Hematopoietic multipotent progenitor cell treated with erythropoietin and hydrocortisone succinate and interleukin-3 and kit ligand, for 15 days (in vitro differentiated cells): Measurements from ENCODE around the gene ITGB5.
"Not testable (repeated sequence)": the region's sequence is repeated elsewhere in the genome, so short reads cannot be mapped to it uniquely, and the experiment has no call there.

Experiments
- DNase-seq: peaks from one replicate; pipeline ENCODE4 v3.0.0-alpha.2; 2015; ENCODE audit warnings: low spot score

Gene ITGB5

GRCh38 chr3:124812291-124813265 lies 74.6 kb downstream of the ITGB5 start:
- peak; percentile 39 for DNase-seq

- DNase-seq = no peak
These were observed 75.7 kb downstream of the ITGB5 start for GRCh38 chr3:124811436-124811835.

GRCh38 chr3:124810970-124811369 lies 76.2 kb downstream of the ITGB5 start:
- DNase-seq = no peak

- DNase-seq = no peak
These were observed 78.1 kb downstream of the ITGB5 start for GRCh38 chr3:124809039-124809438.

- DNase-seq = no peak
These were observed 81.5 kb downstream of the ITGB5 start for GRCh38 chr3:124805671-124806070.

GRCh38 chr3:124804875-124805274 lies 82.3 kb downstream of the ITGB5 start:
- no peak for DNase-seq

GRCh38 chr3:124802702-124803101 lies 84.5 kb downstream of the ITGB5 start:
- no peak for DNase-seq

- no peak for DNase-seq
These were observed 85.0 kb downstream of the ITGB5 start for GRCh38 chr3:124802061-124802698.

- peak; percentile 6 for DNase-seq
These were observed 86.5 kb downstream of the ITGB5 start for GRCh38 chr3:124800511-124801258.

- DNase-seq = no peak
These were observed 87.1 kb downstream of the ITGB5 start for GRCh38 chr3:124800076-124800475.

- DNase-seq = no peak
These were observed 87.5 kb downstream of the ITGB5 start for GRCh38 chr3:124799676-124800075.

GRCh38 chr3:124797426-124797945 lies 89.7 kb downstream of the ITGB5 start:
- no peak for DNase-seq

GRCh38 chr3:124796477-124796876 lies 90.7 kb downstream of the ITGB5 start:
- DNase-seq = no peak

- no peak for DNase-seq
These were observed 94.0 kb downstream of the ITGB5 start for GRCh38 chr3:124793054-124793739.

GRCh38 chr3:124792341-124793040 lies 94.7 kb downstream of the ITGB5 start:
- DNase-seq = no peak

GRCh38 chr3:124791639-124792151 lies 95.5 kb downstream of the ITGB5 start:
- no peak for DNase-seq

- no peak for DNase-seq
These were observed 96.0 kb downstream of the ITGB5 start for GRCh38 chr3:124791142-124791541.

- DNase-seq = not testable (repeated sequence)
These were observed 98.1 kb downstream of the ITGB5 start for GRCh38 chr3:124789103-124789502.

GRCh38 chr3:124788254-124788745 lies 98.9 kb downstream of the ITGB5 start:
- DNase-seq = no peak

- no peak for DNase-seq
These were observed 99.5 kb downstream of the ITGB5 start for GRCh38 chr3:124787476-124788195.
